LHCN-M2 (cell line): ENCODE measurements around the gene CSF1. TPM values are rescaled to one million over a fixed set of nuclear protein-coding genes. Genes with fewer than 3 reads are reported as not detected.

Source experiments
- DNase-seq: peaks from one replicate; pipeline ENCODE4 v3.0.0-alpha.2; 2012; ENCODE audit warnings: low read depth
- total RNA-seq: library from RNA; depleted of rRNA; stranded (reverse); fragments of >200 nt; gene quantifications from 2 replicates; pipeline ENCODE4 v1.2.3, GENCODE V29; 2014

Gene CSF1
- total RNA-seq, 1 experiment from 2014 or later, result 52.8 TPM

- no peak for DNase-seq
These were observed 28.1 kb upstream of the CSF1 start for GRCh38 chr1:109882288-109883245.

DNA sequence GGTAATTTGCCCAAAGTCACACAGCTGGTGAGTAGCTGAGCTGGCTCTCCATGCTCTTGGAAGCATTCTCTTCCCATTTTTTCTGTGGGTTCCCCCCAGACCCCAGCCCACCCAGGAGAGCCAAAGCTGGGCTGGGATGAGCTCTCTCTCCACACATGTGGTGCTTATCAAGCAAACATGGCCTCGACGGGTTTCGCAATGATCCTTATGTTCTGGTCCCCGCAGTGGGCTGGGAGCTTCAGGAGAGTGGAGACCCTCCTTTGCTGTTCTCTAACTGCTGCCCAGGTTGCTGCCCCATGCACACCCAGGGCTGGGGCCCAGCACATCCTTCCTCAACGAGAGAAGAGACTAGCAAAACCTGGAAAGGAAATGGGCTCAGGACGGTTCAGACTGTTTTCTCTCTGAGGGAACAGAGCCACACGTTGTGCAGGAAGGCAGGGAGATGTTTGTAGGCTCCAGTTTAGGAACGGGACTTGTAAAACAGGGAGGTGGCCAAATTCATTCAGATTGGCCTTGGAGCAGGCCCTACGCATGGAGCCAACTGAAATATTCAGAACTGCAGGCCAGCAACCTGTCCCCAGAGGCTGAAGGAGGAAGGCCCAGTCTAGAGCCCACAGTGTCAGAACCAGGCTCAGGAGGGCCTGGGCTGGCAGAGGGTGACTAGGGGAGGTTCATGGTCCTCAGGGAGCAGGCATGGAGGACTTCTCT, 27.2 kb upstream of the CSF1 start:
- no peak for DNase-seq

DNA sequence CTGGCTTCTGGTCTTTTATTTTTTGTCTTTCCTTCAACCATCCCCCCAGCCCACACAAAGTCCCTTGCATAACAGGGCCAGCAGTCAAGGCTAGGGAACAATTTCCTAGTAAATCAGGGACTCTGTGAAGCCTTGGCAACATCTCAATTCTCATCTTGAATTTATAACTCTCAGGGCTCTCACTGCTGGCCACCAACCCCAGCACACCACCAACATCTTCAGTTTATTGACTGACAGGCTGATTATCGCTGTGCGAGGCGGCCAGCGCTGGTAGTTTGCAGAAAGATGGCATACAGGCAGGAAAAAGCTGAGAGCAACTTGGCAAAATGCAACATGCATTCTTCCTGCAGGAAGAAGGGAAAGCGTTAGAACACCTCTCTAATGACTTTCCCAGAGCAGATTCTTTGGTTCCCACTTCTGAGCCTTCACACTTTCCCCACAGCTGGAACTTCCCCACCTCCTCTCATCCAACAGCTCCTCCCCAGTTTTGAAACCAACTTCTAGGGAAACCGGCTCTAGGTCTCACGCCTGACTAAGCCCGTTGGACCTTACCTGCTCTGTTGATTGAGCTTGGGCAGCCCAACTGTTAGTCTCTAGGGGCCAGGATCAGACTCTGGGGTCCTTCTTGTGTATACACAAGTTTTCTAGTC, 26.3 kb upstream of the CSF1 start:
- no peak for DNase-seq

- DNase-seq, result no peak
These were observed 25.1 kb upstream of the CSF1 start for GRCh38 chr1:109885589-109885988.

- DNase-seq, result no peak
These were observed 23.8 kb upstream of the CSF1 start for GRCh38 chr1:109886827-109887226.

DNA sequence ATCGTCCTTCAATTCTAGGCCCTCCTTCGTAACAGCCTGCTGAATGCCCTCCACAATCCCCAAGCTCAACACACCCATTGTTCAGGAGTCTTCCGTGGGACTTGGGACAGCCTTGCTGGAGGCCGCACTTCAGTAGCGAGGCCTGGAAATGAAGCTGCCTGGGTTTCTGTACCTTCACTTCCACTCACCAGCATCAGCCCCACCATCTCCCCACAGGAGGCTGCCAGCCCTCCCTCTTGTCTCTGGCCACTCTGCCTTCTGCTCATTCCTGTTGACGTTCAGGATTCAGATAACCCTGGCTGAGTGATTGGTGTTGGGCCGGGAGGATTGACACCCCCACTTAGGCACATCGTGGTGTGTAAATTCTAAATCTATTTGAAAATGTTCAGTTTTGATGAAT, 23.4 kb upstream of the CSF1 start:
- DNase-seq, result no peak

- DNase-seq, result no peak
These were observed 22.8 kb upstream of the CSF1 start for GRCh38 chr1:109887884-109888283.

- no peak for DNase-seq
These were observed 21.6 kb upstream of the CSF1 start for GRCh38 chr1:109889094-109889493.

DNA sequence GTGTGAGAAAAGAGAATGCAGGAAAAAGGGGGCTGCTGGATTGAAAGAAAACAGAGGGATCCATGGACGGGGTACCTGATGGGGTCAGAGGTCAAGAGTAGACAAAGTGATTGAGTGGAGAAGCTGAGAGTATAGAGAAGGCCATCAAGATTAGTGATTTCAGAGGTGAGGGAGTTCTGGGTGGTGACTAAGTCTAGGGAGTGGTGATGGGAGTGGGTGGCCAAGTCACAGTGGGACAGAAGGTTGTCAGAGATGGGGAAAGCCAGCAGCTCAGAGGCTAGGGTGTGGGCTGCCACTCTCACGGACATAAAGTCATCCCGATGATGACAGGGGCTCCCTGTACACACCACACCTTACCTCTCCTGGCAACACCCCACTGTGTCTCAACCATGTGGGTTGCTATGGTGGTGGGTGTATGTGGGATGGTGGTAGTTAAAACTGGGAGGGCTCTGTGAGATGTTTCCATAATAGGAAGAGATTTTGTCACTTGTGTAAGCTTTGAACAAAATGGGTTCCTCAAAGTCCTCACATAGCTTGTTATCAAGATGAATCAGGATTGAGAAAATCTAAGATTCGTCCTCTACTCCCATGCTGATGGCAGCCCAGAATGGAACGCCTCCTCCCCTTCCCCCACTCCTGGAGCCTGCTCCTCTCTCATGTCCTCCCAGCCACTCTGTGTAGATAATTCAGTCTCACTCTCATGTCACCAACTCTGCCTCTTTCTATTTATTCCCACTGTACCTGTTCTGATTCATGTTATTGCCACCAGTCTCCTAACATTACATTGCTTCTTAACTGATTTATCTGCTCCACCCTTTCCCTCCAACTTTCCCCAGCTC, 20.3 kb upstream of the CSF1 start:
- no peak for DNase-seq

- no peak for DNase-seq
These were observed 18.7 kb upstream of the CSF1 start for GRCh38 chr1:109891930-109892329.

GRCh38 chr1:109892561-109893368, 17.9 kb upstream of the CSF1 start:
- no peak for DNase-seq

DNA sequence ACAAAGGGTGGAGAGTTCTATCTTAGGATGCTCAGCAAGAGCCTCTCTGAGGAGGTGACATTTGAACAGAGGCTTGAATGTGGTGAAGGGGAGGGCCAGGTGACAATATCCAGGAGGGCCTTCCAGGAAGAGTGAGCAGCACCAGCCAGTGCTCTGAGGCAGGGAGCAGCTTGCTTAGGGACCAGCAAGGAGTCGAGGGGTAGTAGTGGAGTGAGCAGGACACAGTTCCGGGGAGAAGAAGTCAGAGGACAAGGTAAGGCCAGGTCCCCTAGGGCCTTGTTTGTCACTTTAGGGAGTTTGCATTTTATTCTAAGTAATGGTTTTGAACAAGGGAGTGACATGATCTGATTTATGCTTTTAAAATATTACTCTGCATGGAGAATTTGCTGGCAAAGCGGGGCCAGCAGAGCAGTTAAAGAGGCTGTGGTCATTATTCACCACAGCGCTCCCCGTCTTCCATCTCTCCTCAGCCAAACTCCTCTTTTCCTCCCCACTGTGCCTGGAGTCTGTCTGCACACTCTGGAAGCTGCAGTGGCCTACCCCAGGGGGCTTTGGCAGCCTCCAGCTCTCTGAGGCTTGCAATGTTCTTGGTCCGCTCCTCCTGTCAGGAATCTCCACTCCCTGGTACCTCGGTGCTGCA, 17.0 kb upstream of the CSF1 start:
- DNase-seq, result no peak

- DNase-seq, result no peak
These were observed 15.6 kb upstream of the CSF1 start for GRCh38 chr1:109894823-109895719.

GRCh38 chr1:109895720-109896504, 14.7 kb upstream of the CSF1 start:
- peak; percentile 78 for DNase-seq

GRCh38 chr1:109896681-109897080, 14.0 kb upstream of the CSF1 start:
- no peak for DNase-seq

GRCh38 chr1:109897259-109897955, 13.2 kb upstream of the CSF1 start:
- DNase-seq, result no peak

DNA sequence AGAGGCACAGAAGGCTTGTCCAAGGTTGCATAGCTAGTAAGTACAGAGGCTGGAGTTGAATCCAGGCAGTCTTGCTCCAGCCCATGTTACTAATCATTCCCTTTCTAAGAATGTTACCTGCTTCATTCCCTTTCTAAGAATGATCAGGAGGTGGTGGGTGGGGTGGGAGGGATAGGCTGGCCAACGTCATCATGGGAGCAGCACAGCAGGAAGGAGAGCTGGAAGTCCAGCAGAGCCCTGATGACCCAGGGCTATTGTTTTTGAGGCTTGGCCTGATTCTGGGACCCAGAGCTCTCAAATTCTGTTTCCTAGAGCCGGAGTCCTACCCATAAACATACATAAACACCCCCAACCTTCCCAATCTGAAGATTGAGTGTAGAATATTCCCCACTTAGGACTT, 11.8 kb upstream of the CSF1 start:
- no peak for DNase-seq

DNA sequence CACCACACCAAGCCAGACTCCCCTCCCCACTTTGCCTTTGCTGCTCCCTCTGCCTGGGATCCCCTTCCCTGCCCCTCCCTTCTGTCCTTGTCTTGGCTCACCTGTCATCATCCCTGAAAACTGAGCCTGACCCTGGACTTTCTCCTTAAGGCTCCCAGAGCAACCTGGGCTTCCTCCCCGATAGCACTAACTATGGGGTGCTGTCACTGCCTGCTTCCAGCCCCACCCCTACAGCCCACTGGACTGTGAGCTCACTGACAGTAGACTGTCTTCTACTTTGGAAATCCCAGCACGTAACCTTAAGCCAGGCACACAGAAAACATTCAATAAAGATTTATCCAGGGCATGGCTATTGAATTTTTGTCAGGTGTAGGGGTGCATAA, 9.5 kb upstream of the CSF1 start:
- no peak for DNase-seq
